C4-2B (cell line): Measurements from ENCODE around the gene FAAP100.

Experiments
- ZFX ChIP-seq: fragments of 450-650 bp; IDR thresholded peaks from 2 replicates; pipeline ENCODE4 v1.6.1; 2017
- TF ChIP-seq, protein P1 (sequence below): fragments of 450-650 bp; conservative IDR thresholded peaks from 2 replicates; pipeline ENCODE4 v1.5.1; 2017; ENCODE audit warnings: mild to moderate bottlenecking

DNA sequence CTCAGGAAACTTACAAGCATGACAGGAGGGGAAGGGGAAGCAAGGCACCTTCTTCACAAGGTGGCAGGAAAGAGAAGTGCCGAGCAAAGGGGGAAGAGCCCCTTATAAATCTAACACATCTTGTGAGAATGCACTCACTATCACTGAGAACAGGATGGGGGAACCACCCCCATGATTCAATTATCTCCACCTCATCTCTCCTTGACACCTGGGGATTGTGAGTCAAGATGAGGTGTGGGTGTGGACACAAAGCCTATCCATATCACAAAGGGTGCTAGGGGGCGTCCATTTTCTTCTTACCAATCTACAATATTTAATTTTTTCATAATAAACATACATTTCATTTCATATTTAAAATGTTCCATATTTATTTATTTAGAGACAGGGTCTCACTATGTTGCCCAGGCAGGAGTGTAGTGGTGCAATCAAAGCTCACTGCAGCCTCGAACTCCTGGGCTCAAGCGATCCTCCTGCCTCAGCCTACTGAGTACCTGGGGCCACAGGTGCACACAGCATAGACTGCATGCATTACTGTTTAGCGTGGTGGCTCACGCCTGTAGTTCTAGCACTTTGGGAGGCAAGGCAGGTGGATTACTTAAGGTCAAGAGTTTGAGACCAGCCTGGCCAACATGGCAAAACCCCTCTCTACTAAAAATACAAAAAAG lies 26.5 kb upstream of the FAAP100 start:
- TF ChIP-seq, protein P1, sequence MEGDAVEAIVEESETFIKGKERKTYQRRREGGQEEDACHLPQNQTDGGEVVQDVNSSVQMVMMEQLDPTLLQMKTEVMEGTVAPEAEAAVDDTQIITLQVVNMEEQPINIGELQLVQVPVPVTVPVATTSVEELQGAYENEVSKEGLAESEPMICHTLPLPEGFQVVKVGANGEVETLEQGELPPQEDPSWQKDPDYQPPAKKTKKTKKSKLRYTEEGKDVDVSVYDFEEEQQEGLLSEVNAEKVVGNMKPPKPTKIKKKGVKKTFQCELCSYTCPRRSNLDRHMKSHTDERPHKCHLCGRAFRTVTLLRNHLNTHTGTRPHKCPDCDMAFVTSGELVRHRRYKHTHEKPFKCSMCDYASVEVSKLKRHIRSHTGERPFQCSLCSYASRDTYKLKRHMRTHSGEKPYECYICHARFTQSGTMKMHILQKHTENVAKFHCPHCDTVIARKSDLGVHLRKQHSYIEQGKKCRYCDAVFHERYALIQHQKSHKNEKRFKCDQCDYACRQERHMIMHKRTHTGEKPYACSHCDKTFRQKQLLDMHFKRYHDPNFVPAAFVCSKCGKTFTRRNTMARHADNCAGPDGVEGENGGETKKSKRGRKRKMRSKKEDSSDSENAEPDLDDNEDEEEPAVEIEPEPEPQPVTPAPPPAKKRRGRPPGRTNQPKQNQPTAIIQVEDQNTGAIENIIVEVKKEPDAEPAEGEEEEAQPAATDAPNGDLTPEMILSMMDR = no peak
- TF ChIP-seq ZFX = no peak
